KMS-11 (cell line): ENCODE results near the gene ALDH9A1.

Experiments
- H2AFZ ChIP-seq: fragments of 200-600 bp; sonication (generic); 2 replicates; pipeline ENCODE4 v1.6.1; 2016; ENCODE audit warnings: antibody characterized with exemption, mixed run types, low read depth
- H3K27ac ChIP-seq: fragments of 200-600 bp; sonication (generic); 2 replicates; pipeline ENCODE4 v1.6.1; 2016; ENCODE audit warnings: mild to moderate bottlenecking, mixed run types
- H3K27me3 ChIP-seq: fragments of 200-600 bp; sonication (generic); 2 replicates; pipeline ENCODE4 v1.6.1; 2017; ENCODE audit warnings: mild to moderate bottlenecking, low read depth, mixed run types, moderate library complexity; ENCODE audit not compliant: insufficient read depth
- H3K36me3 ChIP-seq: fragments of 200-600 bp; sonication (generic); 2 replicates; pipeline ENCODE4 v1.6.1; 2017; ENCODE audit warnings: mild to moderate bottlenecking, mixed run types; ENCODE audit not compliant: insufficient read depth
- H3K4me1 ChIP-seq: fragments of 200-600 bp; sonication (generic); 2 replicates; pipeline ENCODE4 v1.6.1; 2016; ENCODE audit warnings: mild to moderate bottlenecking, low read depth, mixed run types; ENCODE audit not compliant: poor library complexity, severe bottlenecking
- H3K4me2 ChIP-seq: fragments of 200-600 bp; sonication (generic); 2 replicates; pipeline ENCODE4 v1.7.0; 2016; ENCODE audit warnings: mild to moderate bottlenecking, mixed run types
- H3K4me3 ChIP-seq: fragments of 200-600 bp; sonication (generic); IDR thresholded peaks from 2 replicates; pipeline ENCODE4 v1.6.1; 2017; ENCODE audit warnings: low read depth, low read length, mixed read lengths; ENCODE audit not compliant: insufficient read depth
- H3K79me2 ChIP-seq: fragments of 200-600 bp; sonication (generic); 2 replicates; pipeline ENCODE4 v1.6.1; 2016; ENCODE audit warnings: low read depth, mixed run types; ENCODE audit not compliant: insufficient read depth
- H3K9ac ChIP-seq: fragments of 200-600 bp; sonication (generic); 2 replicates; pipeline ENCODE4 v1.6.1; 2016; ENCODE audit warnings: mild to moderate bottlenecking, mixed run types
- H4K20me1 ChIP-seq: fragments of 200-600 bp; sonication (generic); 2 replicates; pipeline ENCODE4 v1.6.1; 2016; ENCODE audit warnings: mild to moderate bottlenecking, mixed run types; ENCODE audit not compliant: insufficient read depth
- TF ChIP-seq, protein P1 (sequence below): fragments of 200-600 bp; sonication (generic); conservative IDR thresholded peaks from 2 replicates; pipeline ENCODE4 v1.6.1; 2017; ENCODE audit warnings: low read depth, mild to moderate bottlenecking, antibody characterized with exemption, low read length, moderate library complexity, mixed read lengths

Gene ALDH9A1

DNA sequence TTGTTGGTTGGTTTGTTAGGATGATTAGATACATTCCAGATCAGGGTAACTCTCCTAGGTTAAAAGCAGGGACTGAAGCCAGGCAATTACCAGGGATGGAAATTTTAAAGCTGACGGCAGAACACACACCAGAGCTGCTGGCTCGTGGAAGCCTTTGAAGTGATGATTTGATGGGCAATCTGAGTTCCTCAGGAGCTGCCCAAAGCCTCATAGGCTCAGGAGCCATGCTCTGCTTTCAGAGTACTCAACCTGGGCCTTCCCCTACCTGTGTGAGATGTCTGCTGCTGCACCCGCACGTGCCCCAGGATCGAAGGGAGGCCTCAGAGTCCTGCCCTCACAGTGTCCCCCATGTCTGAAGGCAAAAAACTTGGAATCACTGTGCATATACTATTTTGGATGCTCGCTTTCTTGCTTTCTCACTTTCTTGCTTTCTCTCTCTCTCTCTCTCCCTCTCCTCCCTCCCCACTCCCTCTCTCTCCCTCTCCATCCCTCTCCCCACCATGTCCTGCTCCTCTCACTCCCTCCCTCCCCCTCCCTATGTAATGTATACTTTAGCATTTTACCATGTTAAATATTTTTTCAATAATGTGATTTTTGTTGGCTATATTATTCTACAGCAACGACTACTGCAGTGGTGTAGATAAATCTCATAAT is 49.3 kb downstream of the ALDH9A1 start:
- no peak overlapping the region for H3K9ac ChIP-seq
- peaks cover 21% of the 10 kb centered on the region for H3K4me1 ChIP-seq
- no peaks in the 10 kb centered on the region for H4K20me1 ChIP-seq
- H2AFZ ChIP-seq: no peak overlapping the region
- H3K27me3 ChIP-seq: no peaks in the 10 kb centered on the region; the same call in 1 of the 2 replicates
- H3K27ac ChIP-seq: no peak overlapping the region
- H3K4me3 ChIP-seq: no peak overlapping the region
- no peak overlapping the region for H3K4me2 ChIP-seq
- TF ChIP-seq, protein P1, sequence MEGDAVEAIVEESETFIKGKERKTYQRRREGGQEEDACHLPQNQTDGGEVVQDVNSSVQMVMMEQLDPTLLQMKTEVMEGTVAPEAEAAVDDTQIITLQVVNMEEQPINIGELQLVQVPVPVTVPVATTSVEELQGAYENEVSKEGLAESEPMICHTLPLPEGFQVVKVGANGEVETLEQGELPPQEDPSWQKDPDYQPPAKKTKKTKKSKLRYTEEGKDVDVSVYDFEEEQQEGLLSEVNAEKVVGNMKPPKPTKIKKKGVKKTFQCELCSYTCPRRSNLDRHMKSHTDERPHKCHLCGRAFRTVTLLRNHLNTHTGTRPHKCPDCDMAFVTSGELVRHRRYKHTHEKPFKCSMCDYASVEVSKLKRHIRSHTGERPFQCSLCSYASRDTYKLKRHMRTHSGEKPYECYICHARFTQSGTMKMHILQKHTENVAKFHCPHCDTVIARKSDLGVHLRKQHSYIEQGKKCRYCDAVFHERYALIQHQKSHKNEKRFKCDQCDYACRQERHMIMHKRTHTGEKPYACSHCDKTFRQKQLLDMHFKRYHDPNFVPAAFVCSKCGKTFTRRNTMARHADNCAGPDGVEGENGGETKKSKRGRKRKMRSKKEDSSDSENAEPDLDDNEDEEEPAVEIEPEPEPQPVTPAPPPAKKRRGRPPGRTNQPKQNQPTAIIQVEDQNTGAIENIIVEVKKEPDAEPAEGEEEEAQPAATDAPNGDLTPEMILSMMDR: no peak
- H3K36me3 ChIP-seq: no peaks in the 10 kb centered on the region
- H3K79me2 ChIP-seq: no peaks in the 10 kb centered on the region

DNA sequence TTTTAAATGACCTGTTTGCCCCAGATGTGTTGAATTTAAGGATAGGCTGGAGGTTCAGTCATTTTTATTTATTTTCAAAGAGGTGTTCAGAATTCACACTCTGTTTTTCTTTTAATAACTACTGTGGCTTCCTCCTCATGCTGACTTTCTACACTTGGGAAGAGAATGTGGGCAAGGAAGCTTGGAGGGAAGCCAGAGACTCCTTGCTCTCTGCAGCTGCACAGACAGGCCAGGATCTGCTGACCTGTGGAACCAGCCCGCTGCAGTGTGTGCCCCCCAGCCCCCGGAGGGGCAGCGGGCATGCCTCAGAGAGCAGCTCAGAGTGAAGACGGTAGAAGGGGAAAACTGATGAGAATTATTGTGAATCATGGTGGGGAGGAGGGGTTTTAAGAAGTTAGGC is 50.4 kb downstream of the ALDH9A1 start:
- Histone ChIP-seq H4K20me1 (no peaks in the 10 kb centered on the region), H3K36me3 (no peaks in the 10 kb centered on the region), H3K9ac (no peak overlapping the region), H2AFZ (no peak overlapping the region), H3K4me1 (peaks cover 21% of the 10 kb centered on the region), H3K27me3 (no peaks in the 10 kb centered on the region; the same call in 1 of the 2 replicates), H3K4me2 (no peak overlapping the region), H3K79me2 (no peaks in the 10 kb centered on the region), H3K27ac (no peak overlapping the region), H3K4me3 (no peak overlapping the region)
- TF ChIP-seq, protein P1: no peak

DNA sequence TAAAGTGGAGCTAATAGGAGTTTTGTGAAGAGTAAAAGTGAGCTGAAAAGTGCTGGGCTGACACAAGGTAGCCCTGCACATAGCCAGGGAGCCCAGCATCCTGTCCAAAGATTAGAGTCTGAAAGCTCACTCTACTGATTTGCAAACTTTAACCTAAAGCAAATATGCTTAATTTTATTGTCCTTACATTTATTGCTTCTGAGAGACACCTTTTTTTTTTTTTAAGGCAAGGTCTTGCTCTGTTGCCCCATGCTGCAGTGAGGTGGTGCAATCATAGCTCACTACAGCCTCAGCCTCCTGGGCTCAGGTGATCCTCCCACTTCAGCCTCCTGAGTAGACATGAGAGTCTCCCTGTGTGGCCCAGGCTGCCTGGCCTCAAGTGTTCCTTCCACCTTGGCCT is 50.8 kb downstream of the ALDH9A1 start:
- H4K20me1 ChIP-seq: no peaks in the 10 kb centered on the region
- H3K4me3 ChIP-seq: no peak overlapping the region
- no peak overlapping the region for H2AFZ ChIP-seq
- H3K4me1 ChIP-seq: peaks cover 21% of the 10 kb centered on the region
- no peak overlapping the region for H3K9ac ChIP-seq
- H3K4me2 ChIP-seq: no peak overlapping the region
- H3K79me2 ChIP-seq: no peaks in the 10 kb centered on the region
- H3K27ac ChIP-seq: no peak overlapping the region
- TF ChIP-seq, protein P1: no peak
- no peaks in the 10 kb centered on the region; the same call in 1 of the 2 replicates for H3K27me3 ChIP-seq
- H3K36me3 ChIP-seq: no peaks in the 10 kb centered on the region

DNA sequence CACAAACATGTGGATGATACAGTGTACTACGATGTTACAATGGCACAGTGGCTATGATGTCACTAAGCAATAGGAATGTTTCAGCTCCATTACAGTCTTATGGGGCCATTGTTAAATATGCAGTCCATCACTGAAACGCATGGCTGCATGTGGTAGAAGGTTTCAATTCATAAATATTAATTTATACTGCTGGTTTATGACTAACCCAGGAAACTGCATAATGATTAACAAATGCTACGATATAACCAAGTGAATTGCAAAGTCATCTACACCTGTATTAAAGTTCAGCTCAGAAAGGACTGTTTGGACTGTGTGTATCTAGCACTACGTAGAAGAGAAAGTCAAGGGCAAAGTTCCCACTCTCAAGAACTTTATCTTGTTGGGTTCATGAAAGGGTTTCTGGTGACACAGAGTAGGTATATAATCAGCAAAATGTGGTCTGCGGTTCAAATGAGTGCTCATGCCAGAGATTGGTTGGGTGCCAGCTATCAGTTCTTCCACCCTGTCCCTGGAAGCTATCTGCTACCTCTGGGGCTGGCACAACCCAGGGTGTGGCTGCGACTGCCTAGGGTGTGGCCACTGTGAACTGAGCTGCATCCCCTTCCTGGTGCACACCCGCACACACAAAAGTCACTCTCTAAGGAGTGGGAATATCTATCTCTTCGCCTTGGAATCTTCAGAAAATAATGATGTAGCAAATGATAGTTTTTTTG is 52.6 kb downstream of the ALDH9A1 start:
- Histone ChIP-seq H3K27ac (no peak overlapping the region), H3K4me3 (peak overlapping the region; percentile 48), H3K4me1 (peaks cover 16% of the 10 kb centered on the region), H3K9ac (no peak overlapping the region), H2AFZ (no peak overlapping the region), H3K4me2 (peak overlapping the region; percentile 36), H3K27me3 (no peaks in the 10 kb centered on the region; the same call in 1 of the 2 replicates), H4K20me1 (no peaks in the 10 kb centered on the region), H3K36me3 (no peaks in the 10 kb centered on the region), H3K79me2 (no peaks in the 10 kb centered on the region)
- TF ChIP-seq, protein P1: no peak
